ENCODE data around the gene LAMTOR2. TPM values are rescaled to one million over a fixed set of nuclear protein-coding genes. Genes with fewer than 3 reads are reported as not detected.
"Not testable (repeated sequence)": the region's sequence is repeated elsewhere in the genome, so short reads cannot be mapped to it uniquely, and the experiment has no call there.

LAMTOR2 gene
- total and polyA plus RNA-seq, 5 donors from 2014 or later = 20.2 to 162 (median 118) TPM

DNA sequence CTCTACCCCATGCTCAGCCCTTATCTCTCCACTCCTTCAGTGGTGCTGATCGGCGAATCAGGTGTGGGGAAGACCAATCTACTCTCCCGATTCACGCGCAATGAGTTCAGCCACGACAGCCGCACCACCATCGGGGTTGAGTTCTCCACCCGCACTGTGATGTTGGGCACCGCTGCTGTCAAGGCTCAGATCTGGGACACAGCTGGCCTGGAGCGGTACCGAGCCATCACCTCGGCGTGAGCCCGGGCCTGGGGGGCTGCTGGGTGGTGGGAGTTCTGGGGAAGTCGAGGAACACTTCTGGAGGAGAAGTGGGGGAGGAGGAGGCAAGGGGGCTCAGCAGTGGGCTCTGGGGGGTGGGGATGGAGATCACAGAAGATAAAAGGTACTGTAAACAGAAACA, 11.3 kb downstream of the LAMTOR2 start:
- H3K27me3 Mint-ChIP-seq = peaks cover 4% of the 10 kb centered on the region
- H3K27ac ChIP-seq (ENCODE audit: insufficient read depth, low read length, poor library complexity, severe bottlenecking) = no peak overlapping the region
- H3K36me3 Mint-ChIP-seq = no peaks in the 10 kb centered on the region
- H3K4me1 Mint-ChIP-seq = peaks cover 0 to 8% (median 6%) of the 10 kb centered on the region in 4 donors
- no peak overlapping the region for H3K4me3 ChIP-seq (ENCODE audit: low read depth, low read length)
- ATAC-seq (ENCODE audit: low read depth in 2 of 2) (no peak), DNase-seq (no peak)
- H3K27me3 ChIP-seq (ENCODE audit: control insufficient read depth, insufficient read depth, low read length) = no peaks in the 10 kb centered on the region
- no peaks in the 10 kb centered on the region for H3K9me3 Mint-ChIP-seq
- no peak overlapping the region for H3K4me3 Mint-ChIP-seq
- no peaks in the 10 kb centered on the region for H3K36me3 ChIP-seq (ENCODE audit: control insufficient read depth, insufficient read depth, low read length)
- no peaks in the 10 kb centered on the region for H3K9me3 ChIP-seq (ENCODE audit: control insufficient read depth in 2 of 2, low read length in 2 of 2)
- peaks cover 2% of the 10 kb centered on the region for H3K4me1 ChIP-seq (ENCODE audit: control insufficient read depth, insufficient read depth, low read length, poor library complexity, severe bottlenecking)
- H3K27ac Mint-ChIP-seq = peak overlapping the region in 1 of 3 donors; percentile 73

DNA sequence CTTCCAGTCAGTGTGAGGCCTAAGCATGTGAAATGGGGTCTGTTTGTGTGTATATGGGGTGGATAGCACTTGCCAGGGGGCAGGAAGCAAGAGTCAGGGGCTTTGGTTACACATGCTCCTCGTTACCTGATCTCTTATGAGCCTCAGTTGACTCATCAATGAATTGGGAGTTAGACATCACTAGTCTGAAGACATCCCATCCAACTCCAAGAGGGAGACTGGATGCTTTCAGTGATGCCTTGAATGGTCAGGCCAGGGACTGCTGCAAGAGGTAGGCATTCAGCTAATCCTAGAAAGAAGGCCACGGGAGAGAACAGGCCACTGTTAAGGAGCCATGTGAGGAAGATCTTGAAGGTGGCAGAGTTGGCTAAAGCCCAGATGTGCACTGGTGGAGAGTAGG, 12.7 kb downstream of the LAMTOR2 start:
- Mint-ChIP-seq H3K27me3 (peaks cover 4% of the 10 kb centered on the region), H3K4me1 (peaks cover 0 to 8% (median 6%) of the 10 kb centered on the region in 4 donors), H3K27ac (peak overlapping the region in 1 of 3 donors; percentile 56), H3K9me3 (no peaks in the 10 kb centered on the region), H3K4me3 (no peak overlapping the region), H3K36me3 (no peaks in the 10 kb centered on the region)
- DNase-seq = no peak
- ATAC-seq (ENCODE audit: low read depth in 2 of 2) = no peak
- Histone ChIP-seq H3K9me3 (ENCODE audit: control insufficient read depth in 2 of 2, low read length in 2 of 2) (no peaks in the 10 kb centered on the region), H3K4me3 (ENCODE audit: low read depth, low read length) (no peak overlapping the region), H3K27ac (ENCODE audit: insufficient read depth, low read length, poor library complexity, severe bottlenecking) (no peak overlapping the region), H3K4me1 (ENCODE audit: control insufficient read depth, insufficient read depth, low read length, poor library complexity, severe bottlenecking) (peaks cover 2% of the 10 kb centered on the region), H3K36me3 (ENCODE audit: control insufficient read depth, insufficient read depth, low read length) (no peaks in the 10 kb centered on the region), H3K27me3 (ENCODE audit: control insufficient read depth, insufficient read depth, low read length) (no peaks in the 10 kb centered on the region)

DNA sequence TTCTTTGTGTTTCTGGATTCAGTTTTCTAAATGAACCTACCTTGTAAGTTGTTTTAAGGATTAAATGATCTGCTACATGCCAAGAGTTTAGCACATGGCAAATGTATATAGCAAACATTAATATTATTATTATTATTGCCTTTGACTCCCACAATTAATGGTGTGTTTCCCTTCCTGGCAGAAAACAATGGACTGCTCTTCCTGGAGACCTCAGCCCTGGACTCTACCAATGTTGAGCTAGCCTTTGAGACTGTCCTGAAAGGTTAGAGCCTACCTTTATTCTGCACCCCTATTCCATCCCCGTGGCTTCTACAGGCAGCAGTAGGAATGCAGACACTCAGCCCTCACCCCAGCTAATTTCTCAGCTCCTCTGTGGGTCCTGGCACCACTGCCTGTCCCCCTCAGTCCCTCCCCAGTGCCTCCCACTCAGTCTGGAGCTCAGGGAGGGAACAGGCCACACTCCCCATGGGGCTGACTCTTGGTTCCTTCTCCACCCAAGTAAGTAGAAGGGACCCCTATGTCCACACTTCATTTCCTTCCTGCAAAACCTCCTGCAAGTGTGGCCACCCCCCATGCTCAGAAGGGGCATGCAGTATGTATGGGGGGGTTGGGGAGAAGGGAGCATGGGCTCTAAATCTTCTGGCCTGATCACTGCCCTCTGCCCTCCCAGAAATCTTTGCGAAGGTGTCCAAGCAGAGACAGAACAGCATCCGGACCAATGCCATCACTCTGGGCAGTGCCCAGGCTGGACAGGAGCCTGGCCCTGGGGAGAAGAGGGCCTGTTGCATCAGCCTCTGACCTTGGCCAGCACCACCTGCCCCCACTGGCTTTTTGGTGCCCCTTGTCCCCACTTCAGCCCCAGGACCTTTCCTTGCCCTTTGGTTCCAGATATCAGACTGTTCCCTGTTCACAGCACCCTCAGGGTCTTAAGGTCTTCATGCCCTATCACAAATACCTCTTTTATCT, 15.2 kb downstream of the LAMTOR2 start:
- Mint-ChIP-seq H3K27ac (no peak overlapping the region), H3K9me3 (no peaks in the 10 kb centered on the region), H3K4me3 (no peak overlapping the region), H3K4me1 (peaks cover 0 to 8% (median 6%) of the 10 kb centered on the region in 4 donors), H3K27me3 (peaks cover 4% of the 10 kb centered on the region), H3K36me3 (no peaks in the 10 kb centered on the region)
- H3K36me3 ChIP-seq (ENCODE audit: control insufficient read depth, insufficient read depth, low read length) = no peaks in the 10 kb centered on the region
- H3K4me3 ChIP-seq (ENCODE audit: low read depth, low read length) = no peak overlapping the region
- peaks cover 2% of the 10 kb centered on the region for H3K4me1 ChIP-seq (ENCODE audit: control insufficient read depth, insufficient read depth, low read length, poor library complexity, severe bottlenecking)
- DNase-seq (no peak), ATAC-seq (ENCODE audit: low read depth in 2 of 2) (no peak)
- H3K27ac ChIP-seq (ENCODE audit: insufficient read depth, low read length, poor library complexity, severe bottlenecking) = no peak overlapping the region
- H3K27me3 ChIP-seq (ENCODE audit: control insufficient read depth, insufficient read depth, low read length) = no peaks in the 10 kb centered on the region
- no peaks in the 10 kb centered on the region for H3K9me3 ChIP-seq (ENCODE audit: control insufficient read depth in 2 of 2, low read length in 2 of 2)

DNA sequence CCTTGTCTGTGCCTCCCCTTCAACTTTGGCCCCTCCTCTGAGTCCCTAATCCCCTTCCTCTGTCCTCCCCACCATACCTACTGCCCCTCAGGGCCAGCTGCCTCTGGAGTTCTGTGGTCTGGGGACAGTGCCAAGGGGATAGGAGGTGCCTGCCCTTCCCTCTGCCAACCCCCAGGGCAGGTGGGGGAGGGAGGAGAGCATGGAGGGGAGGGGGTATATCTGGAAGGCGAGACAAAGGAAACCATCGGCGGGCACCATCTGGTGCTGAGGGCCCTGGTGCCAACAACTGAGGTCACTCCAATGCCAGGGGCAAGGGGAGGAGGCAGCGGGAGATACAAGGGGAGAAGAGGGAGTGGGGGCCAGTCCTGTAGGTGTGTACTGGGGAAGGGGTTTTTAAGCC, 16.0 kb downstream of the LAMTOR2 start:
- Mint-ChIP-seq H3K4me3 (no peak overlapping the region), H3K27ac (peak overlapping the region in 1 of 3 donors; percentile 58), H3K27me3 (peaks cover 8% of the 10 kb centered on the region), H3K36me3 (no peaks in the 10 kb centered on the region), H3K9me3 (no peaks in the 10 kb centered on the region), H3K4me1 (peaks cover 0 to 6% (median 5%) of the 10 kb centered on the region in 4 donors)
- no peak for ATAC-seq (ENCODE audit: low read depth in 2 of 2)
- H3K9me3 ChIP-seq (ENCODE audit: control insufficient read depth in 2 of 2, low read length in 2 of 2) = no peaks in the 10 kb centered on the region
- H3K4me1 ChIP-seq (ENCODE audit: control insufficient read depth, insufficient read depth, low read length, poor library complexity, severe bottlenecking) = peaks cover 2% of the 10 kb centered on the region
- no peaks in the 10 kb centered on the region for H3K27me3 ChIP-seq (ENCODE audit: control insufficient read depth, insufficient read depth, low read length)
- H3K4me3 ChIP-seq (ENCODE audit: low read depth, low read length) = no peak overlapping the region
- H3K27ac ChIP-seq (ENCODE audit: insufficient read depth, low read length, poor library complexity, severe bottlenecking) = no peak overlapping the region
- DNase-seq = no peak
- no peaks in the 10 kb centered on the region for H3K36me3 ChIP-seq (ENCODE audit: control insufficient read depth, insufficient read depth, low read length)

DNA sequence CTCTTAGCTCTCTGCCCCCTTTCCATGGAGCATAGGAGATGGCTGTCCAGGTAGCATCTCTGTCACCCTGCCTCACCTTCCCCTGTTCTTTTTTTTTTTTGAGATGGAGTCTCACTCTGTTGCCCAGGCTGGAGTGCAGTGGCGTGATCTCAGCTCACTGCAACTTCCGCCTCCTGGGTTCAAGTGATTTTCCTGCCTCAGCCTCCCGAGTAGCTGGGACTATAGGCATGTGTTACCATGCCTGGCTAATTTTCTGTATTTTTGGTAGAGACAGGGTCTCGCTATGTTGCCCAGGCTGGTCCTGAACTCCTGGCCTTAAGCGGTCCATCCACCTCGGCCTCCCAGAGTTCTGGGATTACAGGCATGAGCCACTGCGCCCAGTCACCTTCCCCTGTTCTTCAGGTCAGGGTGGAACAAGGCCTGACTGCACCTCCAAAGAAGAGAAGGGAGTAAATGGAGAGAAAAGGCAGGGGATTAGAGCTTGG, 16.8 kb downstream of the LAMTOR2 start:
- not testable (repeated sequence) for H3K27me3 ChIP-seq (ENCODE audit: control insufficient read depth, insufficient read depth, low read length); H3K4me3 ChIP-seq (ENCODE audit: low read depth, low read length); H3K36me3 Mint-ChIP-seq; ATAC-seq (ENCODE audit: low read depth in 2 of 2); DNase-seq; H3K4me1 ChIP-seq (ENCODE audit: control insufficient read depth, insufficient read depth, low read length, poor library complexity, severe bottlenecking); H3K9me3 ChIP-seq (ENCODE audit: control insufficient read depth in 2 of 2, low read length in 2 of 2); H3K27ac Mint-ChIP-seq; H3K27ac ChIP-seq (ENCODE audit: insufficient read depth, low read length, poor library complexity, severe bottlenecking); H3K27me3 Mint-ChIP-seq; H3K9me3 Mint-ChIP-seq; H3K4me1 Mint-ChIP-seq; H3K4me3 Mint-ChIP-seq; H3K36me3 ChIP-seq (ENCODE audit: control insufficient read depth, insufficient read depth, low read length)

DNA sequence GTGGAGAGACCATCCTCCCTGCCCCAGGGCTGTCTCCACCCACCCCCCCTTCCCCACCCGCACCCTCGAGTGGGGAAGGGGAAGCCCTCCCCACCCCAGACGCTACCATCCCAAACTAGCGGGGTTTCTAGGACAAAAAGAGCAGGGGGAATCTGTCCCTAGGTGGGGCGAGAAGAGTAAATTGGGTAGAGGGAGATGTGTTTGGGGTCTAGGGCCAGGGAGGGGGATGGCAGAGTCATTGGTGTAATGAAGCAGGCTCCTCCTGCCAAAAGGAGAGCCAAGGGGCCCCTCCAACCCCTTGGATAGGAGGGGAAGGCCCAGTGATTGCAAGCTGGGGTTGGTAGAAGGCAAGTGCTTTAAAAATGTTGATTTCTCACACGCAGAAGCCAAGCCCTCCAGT, 17.7 kb downstream of the LAMTOR2 start:
- Mint-ChIP-seq H3K27ac (no peak overlapping the region), H3K36me3 (no peaks in the 10 kb centered on the region), H3K4me1 (no peaks in the 10 kb centered on the region), H3K27me3 (peaks cover 7% of the 10 kb centered on the region), H3K4me3 (no peak overlapping the region), H3K9me3 (no peaks in the 10 kb centered on the region)
- Histone ChIP-seq H3K27ac (ENCODE audit: insufficient read depth, low read length, poor library complexity, severe bottlenecking) (no peak overlapping the region), H3K9me3 (ENCODE audit: control insufficient read depth in 2 of 2, low read length in 2 of 2) (no peaks in the 10 kb centered on the region), H3K4me1 (ENCODE audit: control insufficient read depth, insufficient read depth, low read length, poor library complexity, severe bottlenecking) (no peaks in the 10 kb centered on the region), H3K27me3 (ENCODE audit: control insufficient read depth, insufficient read depth, low read length) (no peaks in the 10 kb centered on the region), H3K36me3 (ENCODE audit: control insufficient read depth, insufficient read depth, low read length) (no peaks in the 10 kb centered on the region), H3K4me3 (ENCODE audit: low read depth, low read length) (no peak overlapping the region)
- ATAC-seq (ENCODE audit: low read depth in 2 of 2) (no peak), DNase-seq (no peak)

DNA sequence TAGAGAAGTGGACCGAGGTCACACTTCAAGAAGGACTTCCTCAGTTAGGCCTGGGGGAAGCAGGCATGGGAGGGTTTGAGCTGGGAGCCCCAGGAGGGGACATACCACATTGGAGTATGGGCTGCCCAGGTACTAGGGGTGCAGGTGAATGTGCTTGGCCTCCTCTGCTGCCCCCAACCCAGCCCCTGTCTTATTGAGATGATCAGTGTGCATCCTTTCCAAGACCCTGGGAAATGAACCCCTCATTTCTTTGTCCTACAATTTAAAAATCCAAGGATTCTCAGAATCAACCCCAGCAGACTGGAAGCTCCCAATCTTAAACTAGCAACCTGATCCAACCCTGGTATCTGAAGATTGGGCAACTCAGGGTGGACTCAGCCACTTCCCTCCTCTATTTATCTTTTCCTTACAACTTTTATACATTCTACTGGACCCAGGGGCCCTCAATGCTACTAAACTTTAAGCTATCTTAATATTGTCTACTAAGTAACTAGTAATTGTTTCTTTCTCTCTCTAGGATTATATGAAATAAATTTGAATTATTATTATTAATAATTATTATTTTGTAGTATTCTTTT, 18.6 kb downstream of the LAMTOR2 start:
- Mint-ChIP-seq H3K27me3 (peaks cover 12% of the 10 kb centered on the region), H3K4me3 (no peak overlapping the region), H3K27ac (no peak overlapping the region), H3K4me1 (no peaks in the 10 kb centered on the region), H3K36me3 (no peaks in the 10 kb centered on the region), H3K9me3 (no peaks in the 10 kb centered on the region)
- no peaks in the 10 kb centered on the region for H3K36me3 ChIP-seq (ENCODE audit: control insufficient read depth, insufficient read depth, low read length)
- DNase-seq (no peak), ATAC-seq (ENCODE audit: low read depth in 2 of 2) (no peak)
- no peaks in the 10 kb centered on the region for H3K9me3 ChIP-seq (ENCODE audit: control insufficient read depth in 2 of 2, low read length in 2 of 2)
- no peak overlapping the region for H3K4me3 ChIP-seq (ENCODE audit: low read depth, low read length)
- no peak overlapping the region for H3K27ac ChIP-seq (ENCODE audit: insufficient read depth, low read length, poor library complexity, severe bottlenecking)
- no peaks in the 10 kb centered on the region for H3K4me1 ChIP-seq (ENCODE audit: control insufficient read depth, insufficient read depth, low read length, poor library complexity, severe bottlenecking)
- H3K27me3 ChIP-seq (ENCODE audit: control insufficient read depth, insufficient read depth, low read length) = no peaks in the 10 kb centered on the region
